NCI-H2196 (cell line): Measurements from ENCODE around the gene TPST1.
"Not testable (repeated sequence)": the region's sequence is repeated elsewhere in the genome, so short reads cannot be mapped to it uniquely, and the experiment has no call there.

ENCODE experiments used
- DNase-seq: peaks from one replicate; lab custom pipeline; 2025; ENCODE audit not compliant: unreplicated experiment; lab: John Stamatoyannopoulos, UW

TPST1 gene

GRCh38 chr7:66376264-66376945, 171.3 kb downstream of the TPST1 start:
- no peak for DNase-seq

GRCh38 chr7:66377045-66377444, 171.9 kb downstream of the TPST1 start:
- DNase-seq = no peak

GRCh38 chr7:66377714-66378113, 172.6 kb downstream of the TPST1 start:
- DNase-seq = no peak

- no peak for DNase-seq
Measured at GRCh38 chr7:66379542-66380160, 174.5 kb downstream of the TPST1 start.

GRCh38 chr7:66380272-66380888, 175.2 kb downstream of the TPST1 start:
- no peak for DNase-seq

- not testable (repeated sequence) for DNase-seq
Measured at GRCh38 chr7:66382182-66382923, 177.2 kb downstream of the TPST1 start.

GRCh38 chr7:66385191-66385905, 180.2 kb downstream of the TPST1 start:
- DNase-seq = not testable (repeated sequence)

- not testable (repeated sequence) for DNase-seq
Measured at GRCh38 chr7:66395128-66395571, 190.0 kb downstream of the TPST1 start.

- DNase-seq = not testable (repeated sequence)
Measured at GRCh38 chr7:66396052-66396451, 190.9 kb downstream of the TPST1 start.

- DNase-seq = not testable (repeated sequence)
Measured at GRCh38 chr7:66398841-66399240, 193.7 kb downstream of the TPST1 start.

GRCh38 chr7:66399566-66399965, 194.4 kb downstream of the TPST1 start:
- DNase-seq = no peak

GRCh38 chr7:66400400-66400799, 195.3 kb downstream of the TPST1 start:
- DNase-seq = no peak

- not testable (repeated sequence) for DNase-seq
Measured at GRCh38 chr7:66401126-66401525, 196.0 kb downstream of the TPST1 start.

GRCh38 chr7:66401932-66402331, 196.8 kb downstream of the TPST1 start:
- DNase-seq = not testable (repeated sequence)

GRCh38 chr7:66403564-66403963, 198.4 kb downstream of the TPST1 start:
- no peak for DNase-seq

- DNase-seq = no peak
Measured at GRCh38 chr7:66409493-66409892, 204.4 kb downstream of the TPST1 start.
